CD14-positive monocyte (primary cell): ENCODE data around the gene FBXW10B. TPM values are rescaled to one million over a fixed set of nuclear protein-coding genes. Genes with fewer than 3 reads are reported as not detected.
"Not testable (repeated sequence)": the region's sequence is repeated elsewhere in the genome, so short reads cannot be mapped to it uniquely, and the experiment has no call there.

Experiments used
- DNase-seq, 3 donors: peaks; one replicate each; pipeline ENCODE4 v3.0.0-alpha.2; 2011 to 2022
- H2AFZ ChIP-seq: 2 replicates; pipeline ENCODE4 v1.6.0; 2012; ENCODE audit warnings: mild to moderate bottlenecking, low read depth, low read length, inconsistent platforms; ENCODE audit not compliant: insufficient read depth, poor library complexity, severe bottlenecking
- H3K27ac ChIP-seq, 2 donors: 1 replicate in 1 of 2; 2 replicates in 1 of 2; pipeline ENCODE4 v1.5.1; 2012 to 2013; ENCODE audit warnings: low read length in 2 of 2, control low read depth in 1 of 2, inconsistent platforms in 1 of 2, low read depth in 1 of 2, mild to moderate bottlenecking in 1 of 2
- H3K27me3 ChIP-seq, 2 donors: one replicate each; pipeline versions ENCODE4 v1.6.0 to v1.6.1; 2011 to 2013; ENCODE audit warnings: low read length in 2 of 2; ENCODE audit not compliant: control insufficient read depth in 2 of 2, insufficient read depth in 2 of 2
- H3K36me3 ChIP-seq, 2 donors: replicated peaks in 1 of 2; 1 replicate in 1 of 2; 2 replicates in 1 of 2; pipeline versions ENCODE4 v1.5.1 to v1.6.1; 2012 to 2013; ENCODE audit warnings: low read length in 2 of 2, control low read depth in 1 of 2, inconsistent platforms in 1 of 2, mild to moderate bottlenecking in 1 of 2; ENCODE audit not compliant: insufficient read depth in 2 of 2, control insufficient read depth in 1 of 2
- H3K4me1 ChIP-seq, 2 donors: 1 replicate in 1 of 2; 2 replicates in 1 of 2; pipeline versions ENCODE4 v1.5.1 to v1.6.1; 2012 to 2013; ENCODE audit warnings: low read length in 2 of 2, control low read depth in 1 of 2, inconsistent platforms in 1 of 2, mild to moderate bottlenecking in 1 of 2, moderate library complexity in 1 of 2; ENCODE audit not compliant: insufficient read depth in 2 of 2, control insufficient read depth in 1 of 2
- H3K4me2 ChIP-seq: replicated peaks from 2 replicates; pipeline ENCODE3; 2012; ENCODE audit warnings: low read length, moderate library complexity, mild to moderate bottlenecking; ENCODE audit not compliant: poor library complexity, severe bottlenecking; ENCODE audit errors: extremely low read depth
- H3K4me3 ChIP-seq, 3 experiments: fragments of 200-600 bp in 1 of 3; sonication (generic) in 1 of 3; replicated peaks in 1 of 3; 1 replicate in 2 of 3; 2 replicates in 1 of 3; pipeline ENCODE4 v1.5.1; 2011 to 2013; ENCODE audit warnings: low read length in 3 of 3, mild to moderate bottlenecking in 3 of 3, control low read depth in 2 of 3, low read depth in 2 of 3, inconsistent platforms in 1 of 3, moderate library complexity in 1 of 3
- H3K79me2 ChIP-seq: 2 replicates; pipeline ENCODE4 v1.6.0; 2012; ENCODE audit warnings: mild to moderate bottlenecking, control low read depth, inconsistent platforms, low read length, moderate library complexity; ENCODE audit not compliant: insufficient read depth
- H3K9ac ChIP-seq: 2 replicates; pipeline ENCODE4 v1.6.0; 2017; ENCODE audit warnings: low read length, mild to moderate bottlenecking; ENCODE audit not compliant: insufficient read depth, poor library complexity, severe bottlenecking
- H3K9me3 ChIP-seq, 2 donors: replicated peaks in 1 of 2; 1 replicate in 1 of 2; 2 replicates in 1 of 2; pipeline versions ENCODE4 v1.5.1 to v1.6.1; 2012 to 2013; ENCODE audit warnings: low read length in 2 of 2, control low read depth in 1 of 2; ENCODE audit not compliant: control insufficient read depth in 1 of 2, insufficient read depth in 1 of 2
- H4K20me1 ChIP-seq: 2 replicates; pipeline ENCODE4 v1.6.0; 2012; ENCODE audit warnings: mild to moderate bottlenecking, low read length, control low read depth, moderate library complexity; ENCODE audit not compliant: insufficient read depth
- H3K27ac Mint-ChIP-seq, 7 donors: one replicate each; pipeline ENCODE4 v1.8.0; 2020; ENCODE audit warnings: mild to moderate bottlenecking in 7 of 7, mixed read lengths in 7 of 7, moderate library complexity in 6 of 7, inconsistent platforms in 2 of 7
- H3K27me3 Mint-ChIP-seq, 3 donors: one replicate each; pipeline ENCODE4 v1.8.0; 2021 to 2022; ENCODE audit warnings: low read depth in 3 of 3, mild to moderate bottlenecking in 3 of 3, mixed read lengths in 3 of 3, moderate library complexity in 3 of 3, inconsistent platforms in 1 of 3
- H3K36me3 Mint-ChIP-seq, 2 donors: one replicate each; pipeline ENCODE4 v1.8.0; 2020; ENCODE audit warnings: mixed read lengths in 2 of 2, inconsistent platforms in 1 of 2, mild to moderate bottlenecking in 1 of 2
- H3K4me1 Mint-ChIP-seq: one replicate; pipeline ENCODE4 v1.8.0; 2020; ENCODE audit warnings: mild to moderate bottlenecking, mixed read lengths
- H3K4me3 Mint-ChIP-seq, 2 donors: one replicate each; pipeline ENCODE4 v1.8.0; 2020; ENCODE audit warnings: mild to moderate bottlenecking in 2 of 2, mixed read lengths in 2 of 2, moderate library complexity in 1 of 2
- H3K9me3 Mint-ChIP-seq, 7 donors: one replicate each; pipeline ENCODE4 v1.8.0; 2020 to 2022; ENCODE audit warnings: mixed read lengths in 7 of 7, mild to moderate bottlenecking in 6 of 7, moderate library complexity in 6 of 7, inconsistent platforms in 2 of 7
- WGBS: methylation state at CpG from one replicate; pipeline ENCODE4 v1.1.5; 2013; ENCODE audit warnings: missing lambda C conversion rate; ENCODE audit not compliant: insufficient coverage; 5-methylcytosine and 5-hydroxymethylcytosine counted together
- intact Hi-C, 2 donors: fragments of 100-400 bp; cut with micrococcal nuclease; formaldehyde crosslinking; loops; one replicate each; pipeline versions ENCODE4 v1.15.0 to v1.15.1; 2023
- polyA plus RNA-seq, 3 donors: library from polyadenylated mRNA; depleted of rRNA in 1 of 3; unstranded in 2 of 3; stranded (reverse) in 1 of 3; fragments of 300-500 nt in 2 of 3; fragments of >200 nt in 1 of 3; fragmentation: Illumina TruSeq in 2 of 3; gene quantifications; 1 replicate in 2 of 3; 2 replicates in 1 of 3; pipeline ENCODE4 v1.2.3, GENCODE V29; 2012 to 2021

FBXW10B gene
- polyA plus RNA-seq, 3 donors: 0.09 TPM; not detected in 2

GRCh38 chr17:15581462-15581861 is 38.0 kb downstream of the FBXW10B start:
- H3K36me3 ChIP-seq, H3K9ac ChIP-seq, H3K27ac ChIP-seq, H3K4me1 ChIP-seq, H3K27me3 ChIP-seq, H3K4me3 ChIP-seq, H3K27ac Mint-ChIP-seq, H3K4me1 Mint-ChIP-seq, intact Hi-C loops, H3K9me3 ChIP-seq, H3K4me3 Mint-ChIP-seq, H4K20me1 ChIP-seq, H2AFZ ChIP-seq, H3K4me2 ChIP-seq, H3K9me3 Mint-ChIP-seq, H3K79me2 ChIP-seq, H3K36me3 Mint-ChIP-seq, DNase-seq: not testable (repeated sequence)
- WGBS: no CpG with 5 or more reads among the region's 4 CpGs
- H3K27me3 Mint-ChIP-seq: peaks cover 4 to 14% (median 13%) of the 10 kb centered on the region in 3 donors

- H3K4me2 ChIP-seq, H3K9ac ChIP-seq, H3K36me3 Mint-ChIP-seq, H3K4me3 ChIP-seq, H3K79me2 ChIP-seq, H3K27me3 ChIP-seq, H3K27ac Mint-ChIP-seq, H3K9me3 ChIP-seq, intact Hi-C loops, H3K4me1 ChIP-seq, H3K4me1 Mint-ChIP-seq, H3K4me3 Mint-ChIP-seq, H3K36me3 ChIP-seq, DNase-seq, H2AFZ ChIP-seq, H4K20me1 ChIP-seq, H3K9me3 Mint-ChIP-seq, H3K27ac ChIP-seq: not testable (repeated sequence)
- WGBS: no CpG with 5 or more reads among the region's 1 CpG
- H3K27me3 Mint-ChIP-seq: peaks cover 4 to 17% (median 8%) of the 10 kb centered on the region in 3 donors
These were observed 42.7 kb downstream of the FBXW10B start for GRCh38 chr17:15576848-15577247.

- H3K27ac Mint-ChIP-seq, H3K36me3 ChIP-seq, H3K9ac ChIP-seq, intact Hi-C loops, H3K9me3 Mint-ChIP-seq, H3K27me3 ChIP-seq, H4K20me1 ChIP-seq, H2AFZ ChIP-seq, H3K4me2 ChIP-seq, H3K4me3 ChIP-seq, H3K4me3 Mint-ChIP-seq, H3K4me1 Mint-ChIP-seq, H3K9me3 ChIP-seq, H3K4me1 ChIP-seq, DNase-seq, H3K79me2 ChIP-seq, H3K36me3 Mint-ChIP-seq, H3K27ac ChIP-seq: not testable (repeated sequence)
- no CpG with 5 or more reads among the region's 5 CpGs for WGBS
- peaks cover 6 to 20% (median 11%) of the 10 kb centered on the region in 3 donors for H3K27me3 Mint-ChIP-seq
These were observed 44.8 kb downstream of the FBXW10B start for GRCh38 chr17:15574660-15575059.

- H3K4me3 Mint-ChIP-seq: not testable (repeated sequence)
These were observed 45.6 kb downstream of the FBXW10B start for GRCh38 chr17:15573870-15574269.

More at GRCh38 chr17:15573870-15574269, 45.6 kb downstream of the FBXW10B start:
- peaks cover 6 to 20% (median 14%) of the 10 kb centered on the region in 3 donors for H3K27me3 Mint-ChIP-seq
- H3K9ac ChIP-seq, H3K27ac Mint-ChIP-seq, H2AFZ ChIP-seq, H3K27me3 ChIP-seq, H3K4me2 ChIP-seq, H3K36me3 ChIP-seq, H3K9me3 Mint-ChIP-seq, H3K4me3 ChIP-seq, DNase-seq, H3K4me1 Mint-ChIP-seq, intact Hi-C loops, H3K36me3 Mint-ChIP-seq, H3K79me2 ChIP-seq, H3K9me3 ChIP-seq, H3K4me1 ChIP-seq, H4K20me1 ChIP-seq, H3K27ac ChIP-seq: not testable (repeated sequence)
- 83% methylated on average over 1 of the region's 4 CpGs for WGBS
